Measurements from ENCODE around the gene KIAA1549.

DNA sequence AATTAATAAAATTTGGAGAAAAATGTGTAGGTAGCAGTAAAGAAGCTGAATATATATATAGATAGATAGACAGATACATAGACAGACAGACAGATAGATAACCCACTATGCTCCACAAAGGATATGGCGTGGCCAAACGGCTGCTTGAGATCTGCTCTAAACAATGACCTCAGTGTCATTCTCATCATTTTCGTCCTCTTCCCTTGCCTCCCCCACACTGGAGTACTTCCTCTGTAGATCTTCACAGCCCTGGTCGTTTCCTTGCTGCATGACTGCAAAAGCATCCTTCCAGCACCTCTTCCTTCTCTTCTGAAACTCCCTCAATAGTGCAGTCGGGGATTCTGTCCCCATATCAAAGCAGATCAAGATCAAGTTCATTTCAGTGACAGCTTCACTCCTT lies 147.6 kb downstream of the KIAA1549 start:
- TF ChIP-seq, protein P1, sequence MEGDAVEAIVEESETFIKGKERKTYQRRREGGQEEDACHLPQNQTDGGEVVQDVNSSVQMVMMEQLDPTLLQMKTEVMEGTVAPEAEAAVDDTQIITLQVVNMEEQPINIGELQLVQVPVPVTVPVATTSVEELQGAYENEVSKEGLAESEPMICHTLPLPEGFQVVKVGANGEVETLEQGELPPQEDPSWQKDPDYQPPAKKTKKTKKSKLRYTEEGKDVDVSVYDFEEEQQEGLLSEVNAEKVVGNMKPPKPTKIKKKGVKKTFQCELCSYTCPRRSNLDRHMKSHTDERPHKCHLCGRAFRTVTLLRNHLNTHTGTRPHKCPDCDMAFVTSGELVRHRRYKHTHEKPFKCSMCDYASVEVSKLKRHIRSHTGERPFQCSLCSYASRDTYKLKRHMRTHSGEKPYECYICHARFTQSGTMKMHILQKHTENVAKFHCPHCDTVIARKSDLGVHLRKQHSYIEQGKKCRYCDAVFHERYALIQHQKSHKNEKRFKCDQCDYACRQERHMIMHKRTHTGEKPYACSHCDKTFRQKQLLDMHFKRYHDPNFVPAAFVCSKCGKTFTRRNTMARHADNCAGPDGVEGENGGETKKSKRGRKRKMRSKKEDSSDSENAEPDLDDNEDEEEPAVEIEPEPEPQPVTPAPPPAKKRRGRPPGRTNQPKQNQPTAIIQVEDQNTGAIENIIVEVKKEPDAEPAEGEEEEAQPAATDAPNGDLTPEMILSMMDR (IDR thresholded peaks at IDR 0.05): no peak
- no peak for TF ChIP-seq POLR2A (IDR thresholded peaks at IDR 0.05)

Measured in tibial nerve (tissue), 3 donors.